GM21367 (cell line): ENCODE results near the gene IQGAP1.

ENCODE experiments used
- ATAC-seq: cut with Tn5 transposase; IDR thresholded peaks from one replicate; pipeline ENCODE4 v1.9.1; 2021; ENCODE audit not compliant: unreplicated experiment

IQGAP1 gene

GRCh38 chr15:90432253-90432652, 44.2 kb downstream of the IQGAP1 start:
- no peak for ATAC-seq

DNA sequence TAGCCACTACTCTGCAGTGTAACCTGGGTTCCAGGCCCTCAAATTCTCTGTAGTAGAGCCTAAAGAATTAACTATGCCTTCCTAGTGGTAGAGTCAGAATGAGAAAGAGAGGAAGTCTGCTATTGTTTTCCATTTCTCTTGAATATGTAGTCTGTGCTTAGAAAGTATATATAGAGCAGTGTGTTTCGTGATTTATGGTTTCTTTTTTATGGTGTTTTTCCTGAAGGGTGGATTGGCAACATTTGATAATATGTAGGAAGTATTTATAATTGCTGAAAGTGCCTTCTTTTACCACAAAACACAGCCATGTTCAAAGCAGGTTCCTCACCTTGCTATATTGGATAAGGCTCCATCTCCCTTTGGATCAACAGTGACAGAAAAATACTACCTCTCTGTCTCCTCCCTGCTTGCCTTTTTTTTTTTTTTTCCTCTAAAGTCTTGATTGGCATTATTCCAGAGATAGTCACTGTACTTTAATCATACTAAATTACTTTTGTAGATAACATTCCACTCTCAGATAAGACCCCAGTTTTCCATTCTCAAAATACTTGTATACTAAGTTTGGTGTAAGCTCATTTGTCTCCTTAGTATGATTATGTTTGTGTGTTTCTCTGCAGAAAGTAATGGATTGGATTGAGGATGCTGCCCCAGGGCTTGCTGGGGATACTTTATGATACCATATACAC, 47.8 kb downstream of the IQGAP1 start:
- no peak for ATAC-seq

DNA sequence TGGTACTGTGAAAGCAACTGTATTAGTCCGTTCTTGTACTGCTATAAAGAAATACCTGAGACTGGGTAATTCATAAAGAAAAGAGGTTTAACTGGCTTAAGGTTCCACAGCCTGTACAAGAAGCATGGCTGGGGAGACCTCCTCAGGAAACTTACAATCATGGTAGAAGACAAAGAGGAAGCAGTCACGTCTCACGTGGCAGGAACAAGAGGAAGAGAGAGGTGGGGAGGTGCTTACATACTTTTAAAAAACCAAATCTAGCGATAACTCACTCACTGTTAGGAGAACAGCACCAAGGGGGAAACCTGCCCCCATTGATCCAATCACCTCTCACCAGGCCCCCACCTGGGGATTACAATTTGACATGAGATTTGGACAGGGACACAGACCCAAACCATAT, 48.9 kb downstream of the IQGAP1 start:
- no peak for ATAC-seq

GRCh38 chr15:90437516-90437915, 49.5 kb downstream of the IQGAP1 start:
- no peak for ATAC-seq

DNA sequence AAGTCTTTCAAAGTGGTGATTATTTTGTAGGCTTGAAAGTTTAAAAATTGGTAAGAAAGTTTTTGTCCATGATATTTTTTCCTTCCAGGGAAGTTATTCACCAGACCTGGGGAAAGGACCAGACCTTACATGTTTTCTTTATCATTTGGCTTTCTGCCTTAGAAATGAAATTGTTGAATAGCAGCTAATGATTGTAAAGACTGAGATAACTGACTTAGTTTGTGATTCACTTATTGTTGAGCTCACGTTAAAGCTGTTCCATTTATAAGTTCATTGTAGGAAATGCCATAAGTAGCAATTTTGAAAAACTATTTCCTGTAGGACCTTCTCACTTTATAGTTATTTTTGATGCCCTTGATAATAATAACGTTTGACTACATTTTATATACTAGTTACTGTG, 51.9 kb downstream of the IQGAP1 start:
- ATAC-seq, result no peak

DNA sequence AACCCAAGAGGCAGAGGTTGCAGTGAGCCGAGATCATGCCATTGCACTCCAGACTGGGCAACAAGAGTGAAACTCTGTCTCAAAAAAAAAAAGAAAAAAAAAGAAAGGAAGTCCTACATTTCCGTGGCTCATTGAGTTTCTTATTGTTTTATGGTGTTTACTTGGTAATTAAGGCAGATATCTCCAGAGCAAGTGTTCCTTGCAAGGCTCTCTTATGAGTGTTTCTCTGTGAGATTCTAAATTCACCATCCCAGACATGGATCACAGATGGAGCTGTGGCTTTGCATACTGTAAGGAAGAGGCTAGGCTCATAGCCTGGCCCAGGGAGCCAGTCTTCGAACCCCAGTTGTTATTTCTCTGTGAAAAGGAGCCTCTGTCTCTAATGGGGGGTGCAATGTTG, 53.0 kb downstream of the IQGAP1 start:
- ATAC-seq, result no peak

DNA sequence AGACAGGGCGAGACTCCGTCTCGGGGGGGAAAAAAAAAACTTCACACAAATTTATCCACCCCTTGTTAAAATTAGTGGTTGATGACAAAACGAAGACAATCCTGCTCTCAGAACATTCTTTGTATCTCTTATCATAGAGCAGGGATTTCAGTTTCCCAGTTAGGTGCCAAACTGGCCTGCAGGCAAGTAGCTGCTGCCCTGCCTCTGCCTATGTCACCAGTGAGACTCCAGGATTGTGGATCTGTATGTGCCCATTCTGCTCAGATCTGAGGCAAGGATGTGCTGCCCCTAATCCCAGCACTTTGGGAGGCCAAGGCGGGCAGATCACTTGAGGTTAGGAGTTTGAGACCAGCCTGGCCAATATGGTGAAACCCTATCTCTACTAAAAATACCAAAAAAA, 54.4 kb downstream of the IQGAP1 start:
- ATAC-seq, result no peak

DNA sequence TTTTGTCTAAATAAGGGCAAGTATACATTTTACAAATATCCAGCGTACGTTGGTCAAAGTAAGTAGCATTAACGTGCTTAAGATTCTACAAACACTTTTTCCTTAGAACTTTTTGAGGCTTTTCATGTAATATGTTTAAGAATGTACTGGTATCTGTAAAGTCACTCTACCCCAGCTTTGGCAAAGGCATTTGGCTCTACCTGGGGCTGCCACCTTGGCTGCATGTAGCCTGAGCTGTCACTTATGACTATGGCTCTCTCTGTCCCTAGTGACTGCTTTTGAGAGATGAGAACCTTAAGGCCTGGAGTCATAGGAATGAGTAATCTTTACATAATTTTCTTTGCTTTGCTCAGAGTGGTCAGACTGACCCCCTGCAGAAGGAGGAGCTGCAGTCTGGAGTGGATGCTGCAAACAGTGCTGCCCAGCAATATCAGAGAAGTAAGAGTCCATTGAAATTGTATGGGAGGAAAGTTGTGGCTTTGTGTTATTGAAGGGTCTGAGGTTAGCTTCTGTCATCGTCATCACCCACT, 61.2 kb downstream of the IQGAP1 start:
- no peak for ATAC-seq

DNA sequence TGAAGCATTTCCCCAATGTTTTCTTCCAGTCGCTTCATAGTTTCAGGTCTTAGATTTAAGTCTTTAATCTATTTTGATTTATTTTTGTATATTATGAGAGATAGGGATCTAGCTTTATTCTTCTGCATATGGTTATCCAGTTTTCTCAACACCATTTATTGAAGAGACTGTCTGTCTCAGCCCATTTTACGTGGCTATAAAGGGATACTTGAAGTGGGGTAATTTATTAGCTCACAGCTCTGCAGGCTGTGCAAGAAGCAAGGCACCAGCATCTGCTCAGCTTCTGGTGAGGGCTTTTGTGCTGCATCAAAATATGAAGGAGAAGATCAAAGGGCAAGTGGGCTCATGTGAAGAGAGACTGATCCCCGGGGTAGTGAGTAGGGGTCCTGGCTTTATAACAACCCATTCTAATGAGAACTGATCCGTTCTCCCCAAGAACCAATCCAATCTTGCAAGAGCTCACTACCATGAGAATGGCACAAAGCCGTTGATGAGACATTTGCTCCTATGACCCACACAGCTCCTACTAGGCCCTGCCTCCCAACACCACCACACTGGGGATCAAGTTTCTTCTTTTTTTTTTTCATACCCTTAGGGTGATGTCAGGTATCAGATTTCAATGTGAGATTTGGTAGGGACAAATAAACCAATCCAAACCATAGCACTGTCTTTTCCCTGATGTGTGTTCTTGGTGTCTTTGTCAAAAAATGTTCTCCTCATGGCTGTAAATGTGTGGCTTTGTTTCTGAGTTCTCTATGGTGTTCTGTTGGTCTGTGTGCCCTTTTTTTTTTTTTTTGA, 63.2 kb downstream of the IQGAP1 start:
- ATAC-seq, result no peak

DNA sequence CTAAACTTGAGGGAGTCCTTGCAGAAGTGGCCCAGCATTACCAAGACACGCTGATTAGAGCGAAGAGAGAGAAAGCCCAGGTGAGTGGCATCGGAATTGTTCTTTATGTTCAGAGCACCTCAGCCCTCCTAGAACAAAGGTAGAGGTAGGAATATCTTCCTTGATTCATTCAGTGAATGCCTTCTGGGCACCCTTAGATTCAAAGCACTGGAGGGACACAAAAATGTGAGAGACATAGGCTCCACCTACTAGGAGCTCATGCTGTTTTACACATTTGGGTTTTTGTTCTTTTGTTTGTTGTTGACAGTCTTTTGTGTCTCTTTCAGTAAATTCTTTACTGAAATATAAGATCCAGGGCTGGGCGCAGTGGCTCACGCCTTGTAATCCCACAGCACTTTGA, 68.2 kb downstream of the IQGAP1 start:
- no peak for ATAC-seq

GRCh38 chr15:90458061-90458460, 70.0 kb downstream of the IQGAP1 start:
- no peak for ATAC-seq

- no peak for ATAC-seq
These were observed 71.3 kb downstream of the IQGAP1 start for GRCh38 chr15:90459368-90459767.

DNA sequence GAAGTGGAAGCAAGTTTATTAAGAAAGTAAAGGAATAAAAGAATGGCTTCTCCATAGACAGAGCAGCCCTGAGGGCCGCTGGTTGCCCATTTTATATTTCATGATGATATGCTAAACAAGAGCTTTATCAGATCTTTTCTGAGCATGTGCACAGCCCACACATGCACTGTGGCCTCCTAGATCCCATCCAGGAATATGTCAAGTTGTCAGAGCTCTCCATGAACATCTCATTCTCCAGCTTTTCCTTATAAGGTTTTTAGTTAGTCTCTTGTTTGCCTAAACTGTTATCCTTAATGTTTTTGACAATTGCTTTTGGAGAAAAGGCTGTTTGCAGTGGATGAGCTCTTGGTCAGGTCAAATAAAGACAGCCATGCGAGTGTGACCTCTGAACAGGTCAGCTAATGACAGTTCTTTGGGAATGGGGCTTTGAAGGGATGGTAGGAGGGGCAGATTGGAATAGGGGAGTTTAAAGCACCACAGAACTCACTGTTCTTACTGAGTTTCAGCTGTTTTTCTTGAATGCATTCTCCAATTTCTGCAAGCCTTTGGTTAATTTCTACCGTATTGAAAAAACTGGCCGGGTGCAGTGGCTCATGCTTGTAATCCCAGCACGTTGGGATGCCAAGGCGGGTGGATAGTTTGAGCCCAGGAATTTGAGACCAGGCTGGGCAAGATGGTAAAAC, 72.2 kb downstream of the IQGAP1 start:
- no peak for ATAC-seq

- no peak for ATAC-seq
These were observed 75.3 kb downstream of the IQGAP1 start for GRCh38 chr15:90463381-90463780.

DNA sequence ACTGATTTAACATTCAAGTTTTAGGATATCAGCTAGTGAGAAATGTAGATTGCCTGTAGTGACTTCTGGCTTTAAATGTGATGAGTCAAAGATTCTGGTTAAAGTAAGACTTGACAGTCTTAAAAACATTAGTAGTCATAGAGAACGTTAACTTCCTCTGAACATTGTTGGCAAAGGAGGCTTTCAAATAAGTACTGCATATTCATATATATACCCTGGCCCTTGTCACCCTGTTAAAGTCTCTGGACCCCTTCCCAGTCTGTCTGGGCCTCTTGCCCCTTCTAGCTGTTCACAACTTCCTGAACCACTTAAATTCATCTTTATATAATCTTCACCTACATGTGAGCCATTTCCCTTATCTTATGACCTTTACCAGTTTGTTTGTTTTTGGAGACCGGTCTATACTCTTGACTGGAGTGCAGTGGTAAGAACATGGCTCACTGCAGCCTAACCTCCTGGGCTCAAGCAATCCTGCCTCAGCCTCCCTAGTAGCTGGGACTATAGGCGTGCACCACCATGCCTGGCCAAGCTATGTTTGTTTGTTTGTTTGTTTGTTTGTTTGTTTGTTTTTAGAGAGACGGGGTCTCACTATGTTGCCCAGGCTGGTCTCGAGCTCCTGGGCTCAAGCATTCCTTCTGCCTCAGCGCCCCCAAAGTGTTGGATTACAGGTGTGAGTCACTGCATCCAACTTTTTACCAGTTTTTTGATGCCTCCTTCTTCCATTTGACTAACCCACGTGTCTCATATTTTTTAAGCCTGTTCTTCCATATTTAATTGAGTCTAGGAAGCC, 77.3 kb downstream of the IQGAP1 start:
- no peak for ATAC-seq

DNA sequence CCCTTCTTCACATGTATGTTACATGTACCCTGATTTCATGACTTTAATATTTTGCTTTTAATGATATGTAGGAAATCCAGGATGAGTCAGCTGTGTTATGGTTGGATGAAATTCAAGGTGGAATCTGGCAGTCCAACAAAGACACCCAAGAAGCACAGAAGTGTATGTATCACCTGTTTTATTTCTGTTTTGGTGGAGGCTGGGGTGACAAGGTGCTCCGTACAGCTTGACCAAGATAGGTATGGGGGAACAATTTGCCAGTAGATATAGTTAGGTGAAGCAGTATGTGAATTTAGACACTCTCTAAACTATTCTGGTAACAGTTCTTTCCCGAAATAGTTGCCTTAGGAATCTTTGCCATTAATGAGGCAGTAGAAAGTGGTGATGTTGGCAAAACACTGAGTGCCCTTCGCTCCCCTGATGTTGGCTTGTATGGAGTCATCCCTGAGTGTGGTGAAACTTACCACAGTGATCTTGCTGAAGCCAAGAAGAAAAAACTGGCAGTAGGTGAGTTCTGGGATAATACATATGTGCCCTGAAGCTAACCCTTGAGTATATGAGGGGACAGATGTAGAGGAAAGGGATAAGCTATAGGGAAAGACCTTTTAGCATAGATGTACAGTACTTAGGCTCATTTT, 78.0 kb downstream of the IQGAP1 start:
- ATAC-seq, result no peak

DNA sequence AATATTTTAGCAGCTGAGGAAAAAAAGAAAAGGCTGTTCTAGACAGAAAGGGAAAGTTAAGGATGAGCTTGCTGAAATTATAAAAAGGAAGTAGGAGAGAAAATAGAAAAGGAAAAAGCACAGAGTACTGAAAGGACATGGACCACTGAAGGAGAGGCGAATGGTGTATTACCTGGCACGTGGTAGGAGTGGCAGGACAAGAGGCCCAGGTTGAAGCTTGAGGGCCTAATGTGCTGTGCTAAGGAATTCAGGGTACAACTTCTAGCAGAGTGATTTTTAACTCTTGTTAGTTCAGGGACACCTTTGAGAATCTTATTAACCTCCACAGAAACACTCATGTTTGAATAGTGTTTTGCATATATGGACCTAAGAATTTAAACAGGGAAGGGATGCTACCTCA, 81.7 kb downstream of the IQGAP1 start:
- no peak for ATAC-seq

DNA sequence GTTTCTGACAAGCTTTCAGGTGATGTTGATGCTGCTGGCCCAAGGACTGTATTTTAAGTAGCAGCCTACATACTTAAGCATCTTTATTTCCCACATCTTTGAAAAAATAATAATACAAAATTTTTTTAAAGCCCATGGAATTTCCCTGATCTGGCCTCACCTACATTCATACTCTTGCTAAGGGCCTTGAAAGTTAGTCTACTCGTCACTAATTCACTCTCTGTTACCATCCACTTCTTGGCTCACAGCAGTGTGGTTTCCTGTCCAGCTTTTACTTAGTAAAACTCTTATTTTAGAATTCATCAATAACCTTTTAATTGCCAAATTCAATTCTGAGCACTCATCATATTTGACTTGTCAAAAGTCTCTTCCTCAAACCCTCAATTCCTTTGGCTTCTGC, 82.4 kb downstream of the IQGAP1 start:
- no peak for ATAC-seq

DNA sequence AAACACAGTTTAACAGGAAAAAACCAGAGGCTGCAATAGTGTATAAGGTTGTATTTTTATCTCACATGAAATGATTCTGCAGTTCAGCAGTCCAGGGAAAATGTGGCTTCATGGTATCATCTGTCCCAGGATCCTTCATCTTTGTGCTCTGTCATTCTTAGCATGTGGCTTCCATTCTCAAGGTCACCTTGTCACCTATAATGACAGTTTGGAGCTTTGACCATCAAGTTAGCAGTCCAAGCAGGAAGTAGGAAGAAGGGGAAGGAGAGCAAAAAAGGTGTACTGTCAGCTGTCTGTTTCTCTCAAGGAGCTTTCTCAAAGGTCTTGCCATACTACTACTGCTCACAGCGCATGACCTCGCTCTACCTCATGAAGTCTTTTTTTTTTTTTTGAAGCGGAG, 83.1 kb downstream of the IQGAP1 start:
- ATAC-seq, result no peak

DNA sequence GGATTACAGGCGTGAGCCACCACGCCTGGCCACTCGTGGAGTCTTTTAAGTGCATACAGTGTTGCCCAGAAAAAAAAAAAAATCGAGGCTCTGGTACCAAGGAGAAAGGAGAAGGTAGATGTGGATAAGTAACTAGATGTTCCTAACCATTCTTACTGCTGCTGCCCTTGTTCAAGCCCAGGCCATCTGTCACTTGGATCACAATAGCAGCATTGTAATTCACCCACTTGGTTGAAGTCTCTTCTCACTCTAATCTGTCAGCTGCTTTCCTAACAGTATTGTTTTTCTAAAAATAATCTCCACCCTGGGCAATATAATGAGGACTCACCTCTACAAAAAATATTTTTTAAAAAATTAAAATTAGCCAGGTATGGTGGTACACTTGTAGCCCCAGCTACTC, 83.7 kb downstream of the IQGAP1 start:
- no peak for ATAC-seq
